HG02798 (cell line): ENCODE data around the gene SZRD1.

Source experiments
- ATAC-seq: cut with Tn5 transposase; IDR thresholded peaks from one replicate; pipeline ENCODE4 v1.9.1; 2021; ENCODE audit warnings: mild to moderate bottlenecking; ENCODE audit not compliant: unreplicated experiment, poor library complexity

The SZRD1 gene

GRCh38 chr1:16434501-16434900 lies 67.5 kb downstream of the SZRD1 start:
- no peak for ATAC-seq

GRCh38 chr1:16436946-16437474 lies 70.0 kb downstream of the SZRD1 start, which contains the start of gene SPATA21:
Gene SPATA21, minus strand, starts transcription at chr1:16437424. Its CDS starts 6,053 bp downstream, at chr1:16431371.
- no peak for ATAC-seq

- no peak for ATAC-seq
Observed at GRCh38 chr1:16438516-16438915, 71.5 kb downstream of the SZRD1 start.

- no peak for ATAC-seq
Observed at GRCh38 chr1:16438924-16439323, 71.9 kb downstream of the SZRD1 start.

- ATAC-seq = no peak
Observed at GRCh38 chr1:16440131-16440469, 73.1 kb downstream of the SZRD1 start.

GRCh38 chr1:16440470-16441281 lies 73.6 kb downstream of the SZRD1 start, which contains the start of gene NECAP2:
Gene NECAP2, plus strand, starts transcription at chr1:16440724. Its CDS starts 38 bp downstream, at chr1:16440762.
- ATAC-seq = peak; percentile 96

GRCh38 chr1:16441282-16441665 lies 74.2 kb downstream of the SZRD1 start:
- no peak for ATAC-seq

- ATAC-seq = no peak
Observed at GRCh38 chr1:16442265-16442664, 75.2 kb downstream of the SZRD1 start.

- ATAC-seq = no peak
Observed at GRCh38 chr1:16442941-16443340, 75.9 kb downstream of the SZRD1 start.

- no peak for ATAC-seq
Observed at GRCh38 chr1:16443975-16444770, 77.1 kb downstream of the SZRD1 start.

GRCh38 chr1:16445052-16445451 lies 78.0 kb downstream of the SZRD1 start:
- ATAC-seq = no peak

- no peak for ATAC-seq
Observed at GRCh38 chr1:16446116-16446515, 79.1 kb downstream of the SZRD1 start.

GRCh38 chr1:16447641-16448040 lies 80.6 kb downstream of the SZRD1 start:
- ATAC-seq = no peak
